ENCODE results near the gene BIN2. TPM values are rescaled to one million over a fixed set of nuclear protein-coding genes. Genes with fewer than 3 reads are reported as not detected.

The BIN2 gene
- total RNA-seq, 1 experiment from 2014 or later, result not detected

DNA sequence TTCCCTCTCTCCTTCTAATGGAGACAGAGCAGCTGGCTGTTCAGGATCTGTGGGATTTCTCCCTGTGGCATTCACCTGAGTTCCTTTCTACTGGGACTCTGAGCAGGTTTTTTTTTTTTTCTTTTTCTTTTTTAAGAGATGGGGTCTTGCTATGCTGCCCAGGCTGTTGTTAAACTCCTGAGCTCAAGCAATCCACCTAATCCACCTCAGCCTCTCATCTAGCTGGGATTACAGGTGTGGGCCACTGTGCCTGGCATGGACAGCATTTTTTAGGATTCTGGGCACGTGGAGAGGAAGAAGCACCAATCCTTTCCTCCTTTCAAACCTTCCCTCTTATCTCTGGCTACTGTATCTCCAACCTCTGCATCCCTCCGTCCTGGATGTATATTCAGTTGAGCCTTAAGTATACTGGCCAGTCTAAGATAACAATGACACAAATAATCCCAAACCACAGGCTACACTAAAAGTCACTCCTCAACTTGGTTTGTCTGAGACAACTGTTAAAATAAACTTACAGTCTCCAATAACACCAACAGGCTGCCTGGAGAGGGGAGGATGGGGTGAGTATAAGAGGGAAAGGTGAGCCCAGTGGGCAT, 38.9 kb upstream of the BIN2 start:
- DNase-seq, result no peak
- POLR2A ChIA-PET (ENCODE audit: unreplicated experiment), result no interaction called here
- 0 out of 2 replicates have a peak, but pooled peaks cover 4% of the 10 kb centered on the region for H4K20me1 ChIP-seq (ENCODE audit: insufficient read depth)
- no peaks in the 10 kb centered on the region for H3K27me3 ChIP-seq (ENCODE audit: insufficient read depth, low read depth)
- H3K4me3 ChIP-seq, result no peak overlapping the region
- H3K9me2 ChIP-seq (ENCODE audit: insufficient read depth), result no peaks in the 10 kb centered on the region
- H2AFZ ChIP-seq, result no peak overlapping the region
- H3F3A ChIP-seq (ENCODE audit: insufficient read depth, low read depth), result no peaks in the 10 kb centered on the region
- H3K4me2 ChIP-seq, result no peak overlapping the region
- intact Hi-C loops (cut with micrococcal nuclease; ENCODE audit: unreplicated experiment), result no loop called here
- TF ChIP-seq, protein P1, sequence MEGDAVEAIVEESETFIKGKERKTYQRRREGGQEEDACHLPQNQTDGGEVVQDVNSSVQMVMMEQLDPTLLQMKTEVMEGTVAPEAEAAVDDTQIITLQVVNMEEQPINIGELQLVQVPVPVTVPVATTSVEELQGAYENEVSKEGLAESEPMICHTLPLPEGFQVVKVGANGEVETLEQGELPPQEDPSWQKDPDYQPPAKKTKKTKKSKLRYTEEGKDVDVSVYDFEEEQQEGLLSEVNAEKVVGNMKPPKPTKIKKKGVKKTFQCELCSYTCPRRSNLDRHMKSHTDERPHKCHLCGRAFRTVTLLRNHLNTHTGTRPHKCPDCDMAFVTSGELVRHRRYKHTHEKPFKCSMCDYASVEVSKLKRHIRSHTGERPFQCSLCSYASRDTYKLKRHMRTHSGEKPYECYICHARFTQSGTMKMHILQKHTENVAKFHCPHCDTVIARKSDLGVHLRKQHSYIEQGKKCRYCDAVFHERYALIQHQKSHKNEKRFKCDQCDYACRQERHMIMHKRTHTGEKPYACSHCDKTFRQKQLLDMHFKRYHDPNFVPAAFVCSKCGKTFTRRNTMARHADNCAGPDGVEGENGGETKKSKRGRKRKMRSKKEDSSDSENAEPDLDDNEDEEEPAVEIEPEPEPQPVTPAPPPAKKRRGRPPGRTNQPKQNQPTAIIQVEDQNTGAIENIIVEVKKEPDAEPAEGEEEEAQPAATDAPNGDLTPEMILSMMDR (conservative IDR thresholded peaks at IDR 0.05), result no peak
- TF ChIP-seq EZH2 (IDR thresholded peaks at IDR 0.05; ENCODE audit: low read depth), result no peak
- peaks cover 17% of the 10 kb centered on the region; the same call in 1 of the 2 replicates for H3K36me3 ChIP-seq (ENCODE audit: low read depth)
- H3K9me3 ChIP-seq (ENCODE audit: insufficient read depth, low read depth), result no peaks in the 10 kb centered on the region
- no peaks in the 10 kb centered on the region for H3K4me1 ChIP-seq (replicated peaks; ENCODE audit: insufficient read depth)
- CTCF ChIA-PET, result no interaction called here
- no peak overlapping the region for H3K27ac ChIP-seq
- H3K79me2 ChIP-seq (ENCODE audit: low read depth), result no peaks in the 10 kb centered on the region
- BruUV-seq (replicated peaks), result no TSS peak

- H3K9me2 ChIP-seq (ENCODE audit: insufficient read depth), result no peaks in the 10 kb centered on the region
- H3K27ac ChIP-seq, result no peak overlapping the region
- no peaks in the 10 kb centered on the region for H3F3A ChIP-seq (ENCODE audit: insufficient read depth, low read depth)
- no peak overlapping the region for H2AFZ ChIP-seq
- 0 out of 2 replicates have a peak, but pooled peaks cover 4% of the 10 kb centered on the region for H4K20me1 ChIP-seq (ENCODE audit: insufficient read depth)
- ChIA-PET CTCF (interaction anchor here (0.5 kb wide), 1 partner anchor 85 kb away, joined by 5 read pairs; no protein-coding TSS in a partner anchor), POLR2A (ENCODE audit: unreplicated experiment) (no interaction called here)
- no peak for DNase-seq
- H3K4me1 ChIP-seq (replicated peaks; ENCODE audit: insufficient read depth), result no peaks in the 10 kb centered on the region
- no peaks in the 10 kb centered on the region for H3K27me3 ChIP-seq (ENCODE audit: insufficient read depth, low read depth)
- intact Hi-C loops (cut with micrococcal nuclease; ENCODE audit: unreplicated experiment), result no loop called here
- no peak overlapping the region for H3K4me3 ChIP-seq
- H3K9me3 ChIP-seq (ENCODE audit: insufficient read depth, low read depth), result no peaks in the 10 kb centered on the region
- TF ChIP-seq, protein P1 (conservative IDR thresholded peaks at IDR 0.05), result no peak
- TF ChIP-seq EZH2 (IDR thresholded peaks at IDR 0.05; ENCODE audit: low read depth), result no peak
- H3K4me2 ChIP-seq, result no peak overlapping the region
- H3K79me2 ChIP-seq (ENCODE audit: low read depth), result no peaks in the 10 kb centered on the region
- BruUV-seq (replicated peaks), result no TSS peak
- peaks cover 12% of the 10 kb centered on the region; the same call in 1 of the 2 replicates for H3K36me3 ChIP-seq (ENCODE audit: low read depth)
Observed at GRCh38 chr12:51362307-51362706, 38.3 kb upstream of the BIN2 start.

DNA sequence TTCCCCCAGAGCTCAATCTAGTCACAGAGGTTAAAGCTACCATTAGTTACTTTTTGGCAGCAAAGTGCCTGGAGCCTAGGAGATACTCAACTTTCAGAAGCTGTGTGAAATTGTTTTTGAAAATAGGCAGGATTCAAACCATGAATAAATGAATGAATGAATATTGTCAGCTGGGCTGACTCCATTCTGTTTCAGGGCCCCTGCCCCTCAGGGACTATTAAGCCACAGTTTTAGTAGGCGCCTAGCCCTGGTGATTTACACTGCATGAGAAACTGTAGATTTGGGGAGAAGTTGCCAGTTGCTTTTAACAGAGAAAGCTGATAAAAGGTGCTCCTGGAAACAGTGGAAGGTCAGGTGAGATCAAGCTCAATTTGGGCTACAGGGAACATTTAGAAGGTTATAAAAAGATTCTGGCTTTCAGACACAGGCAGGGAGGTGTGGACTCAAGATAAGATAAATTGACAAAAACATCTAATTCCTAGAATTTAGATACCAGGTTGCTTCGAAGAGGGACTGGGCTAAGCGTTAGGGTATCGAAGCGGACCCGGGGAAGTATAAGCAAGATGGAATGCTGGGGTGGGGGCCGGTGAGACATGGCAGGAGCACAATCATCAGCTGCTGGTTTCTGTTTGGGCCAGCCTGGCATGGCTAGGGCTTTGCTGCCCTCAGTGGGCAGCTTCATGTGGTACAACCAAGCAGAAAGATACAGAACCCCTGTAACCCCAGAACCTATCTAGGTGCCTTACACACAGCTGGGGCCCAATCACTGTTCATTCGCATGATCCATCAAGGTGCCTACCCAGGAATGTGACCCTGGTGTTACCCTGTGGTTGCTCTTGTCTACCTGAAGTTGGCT, 37.4 kb upstream of the BIN2 start:
- BruUV-seq (replicated peaks), result no TSS peak
- H3K27me3 ChIP-seq (ENCODE audit: insufficient read depth, low read depth), result no peaks in the 10 kb centered on the region
- H2AFZ ChIP-seq, result no peak overlapping the region
- TF ChIP-seq EZH2 (IDR thresholded peaks at IDR 0.05; ENCODE audit: low read depth), result no peak
- no peaks in the 10 kb centered on the region for H3K9me2 ChIP-seq (ENCODE audit: insufficient read depth)
- H3K4me3 ChIP-seq, result no peak overlapping the region
- H3K4me1 ChIP-seq (replicated peaks; ENCODE audit: insufficient read depth), result no peaks in the 10 kb centered on the region
- CTCF ChIA-PET, result no interaction called here
- H3K9me3 ChIP-seq (ENCODE audit: insufficient read depth, low read depth), result no peaks in the 10 kb centered on the region
- 0 out of 2 replicates have a peak, but pooled peaks cover 4% of the 10 kb centered on the region for H4K20me1 ChIP-seq (ENCODE audit: insufficient read depth)
- no peak overlapping the region for H3K27ac ChIP-seq
- POLR2A ChIA-PET (ENCODE audit: unreplicated experiment), result no interaction called here
- H3K36me3 ChIP-seq (ENCODE audit: low read depth), result peaks cover 11% of the 10 kb centered on the region; the same call in 1 of the 2 replicates
- intact Hi-C loops (cut with micrococcal nuclease; ENCODE audit: unreplicated experiment), result no loop called here
- DNase-seq, result no peak
- no peak overlapping the region for H3K4me2 ChIP-seq
- H3F3A ChIP-seq (ENCODE audit: insufficient read depth, low read depth), result no peaks in the 10 kb centered on the region
- H3K79me2 ChIP-seq (ENCODE audit: low read depth), result no peaks in the 10 kb centered on the region

Data from PC-9 (cell line).